ENCODE results near the gene EMSY. TPM values are rescaled to one million over a fixed set of nuclear protein-coding genes. Genes with fewer than 3 reads are reported as not detected.
A peak's percentile ranks its signal among the peaks of the same experiment; 100 is the strongest.

EMSY gene
- total RNA-seq, 5 donors from 2014 or later (not counting 1 experiment from before 2014, with no cell fraction given) = 33.4 to 39.0 (median 38.0) TPM

- H3K4me1 ChIP-seq (ENCODE audit: control insufficient read depth in 1 of 2, extremely low read depth in 1 of 2, insufficient read depth in 2 of 2, low read length in 2 of 2) = no peaks in the 10 kb centered on the region
- POLR2A ChIA-PET = no interaction called here
- H3K4me3 ChIP-seq (ENCODE audit: control insufficient read depth in 1 of 2, extremely low read depth in 1 of 2, low read length in 1 of 2) = no peak overlapping the region
- WGBS (ENCODE audit: insufficient coverage) = 96% methylated on average over 4 of the region's 5 CpGs
- no peak for ATAC-seq (replicated peaks in 1 of 4)
- CTCF ChIA-PET = no interaction called here
- no peak overlapping the region for H3K27ac ChIP-seq (ENCODE audit: low read length)
- H3K9me3 ChIP-seq = no peaks in the 10 kb centered on the region
- H3K4me3 Mint-ChIP-seq = no peak overlapping the region
- no peaks in the 10 kb centered on the region for H3K27me3 Mint-ChIP-seq
- H3K4me1 Mint-ChIP-seq = peaks cover 0 to 4% (median 0%) of the 10 kb centered on the region in 3 donors
- H3K27ac Mint-ChIP-seq = peak overlapping the region in 1 of 2 donors; percentile 11
- no peak for DNase-seq
- H3K27me3 ChIP-seq (replicated peaks in 1 of 2; ENCODE audit: control insufficient read depth in 2 of 2, extremely low read depth in 1 of 2, insufficient read depth in 2 of 2, low read length in 1 of 2) = no peaks in the 10 kb centered on the region
- peaks cover 3 to 7% of the 10 kb centered on the region in 2 donors for H3K36me3 ChIP-seq (ENCODE audit: control insufficient read depth in 2 of 2, extremely low read depth in 1 of 2, insufficient read depth in 1 of 2, low read length in 1 of 2)
- H3K36me3 Mint-ChIP-seq = peaks cover 23% of the 10 kb centered on the region
- no peaks in the 10 kb centered on the region for H3K9me3 Mint-ChIP-seq
Observed at GRCh38 chr11:76510060-76511047, 65.5 kb downstream of the EMSY start.

GRCh38 chr11:76512851-76513653 is 68.2 kb downstream of the EMSY start:
- WGBS (ENCODE audit: insufficient coverage) = no CpG with 5 or more reads among the region's 1 CpG
- POLR2A ChIA-PET = no interaction called here

GRCh38 chr11:76513654-76514034 is 68.8 kb downstream of the EMSY start:
- H3K36me3 ChIP-seq (ENCODE audit: control insufficient read depth in 2 of 2, extremely low read depth in 1 of 2, insufficient read depth in 1 of 2, low read length in 1 of 2) = peaks cover 2 to 14% of the 10 kb centered on the region in 2 donors
- Mint-ChIP-seq H3K4me3 (no peak overlapping the region), H3K36me3 (peaks cover 18% of the 10 kb centered on the region), H3K4me1 (no peaks in the 10 kb centered on the region), H3K27me3 (no peaks in the 10 kb centered on the region), H3K27ac (no peak overlapping the region), H3K9me3 (no peaks in the 10 kb centered on the region)
- H3K27ac ChIP-seq (ENCODE audit: low read length) = no peak overlapping the region
- H3K4me1 ChIP-seq (ENCODE audit: control insufficient read depth in 1 of 2, extremely low read depth in 1 of 2, insufficient read depth in 2 of 2, low read length in 2 of 2) = no peaks in the 10 kb centered on the region
- no CpG with 5 or more reads among the region's 3 CpGs for WGBS (ENCODE audit: insufficient coverage)
- no peak for DNase-seq
- no peak for ATAC-seq (replicated peaks in 1 of 4)
- H3K4me3 ChIP-seq (ENCODE audit: control insufficient read depth in 1 of 2, extremely low read depth in 1 of 2, low read length in 1 of 2) = no peak overlapping the region
- POLR2A ChIA-PET = no interaction called here
- H3K9me3 ChIP-seq = no peaks in the 10 kb centered on the region
- H3K27me3 ChIP-seq (replicated peaks in 1 of 2; ENCODE audit: control insufficient read depth in 2 of 2, extremely low read depth in 1 of 2, insufficient read depth in 2 of 2, low read length in 1 of 2) = no peaks in the 10 kb centered on the region
- CTCF ChIA-PET = no interaction called here

More at GRCh38 chr11:76512851-76513653, 68.2 kb downstream of the EMSY start:
- peaks cover 3 to 11% of the 10 kb centered on the region in 2 donors for H3K36me3 ChIP-seq (ENCODE audit: control insufficient read depth in 2 of 2, extremely low read depth in 1 of 2, insufficient read depth in 1 of 2, low read length in 1 of 2)
- Mint-ChIP-seq H3K27ac (peak overlapping the region in 1 of 2 donors; percentile 25), H3K4me3 (no peak overlapping the region), H3K9me3 (no peaks in the 10 kb centered on the region), H3K36me3 (peaks cover 21% of the 10 kb centered on the region), H3K4me1 (peaks cover 0 to 2% (median 0%) of the 10 kb centered on the region in 3 donors), H3K27me3 (no peaks in the 10 kb centered on the region)
- H3K27ac ChIP-seq (ENCODE audit: low read length) = no peak overlapping the region
- no peaks in the 10 kb centered on the region for H3K27me3 ChIP-seq (replicated peaks in 1 of 2; ENCODE audit: control insufficient read depth in 2 of 2, extremely low read depth in 1 of 2, insufficient read depth in 2 of 2, low read length in 1 of 2)
- ATAC-seq (replicated peaks in 1 of 4) (no peak), DNase-seq (peak in 1 of 35 experiments; percentile 36)
- H3K4me1 ChIP-seq (ENCODE audit: control insufficient read depth in 1 of 2, extremely low read depth in 1 of 2, insufficient read depth in 2 of 2, low read length in 2 of 2) = no peaks in the 10 kb centered on the region
- H3K4me3 ChIP-seq (ENCODE audit: control insufficient read depth in 1 of 2, extremely low read depth in 1 of 2, low read length in 1 of 2) = no peak overlapping the region
- H3K9me3 ChIP-seq = no peaks in the 10 kb centered on the region
- CTCF ChIA-PET = interaction anchor here in 1 of 2 donors (0.8 to 1.2 kb wide), 3 partner anchors 278 to 306 kb away, joined by 3 to 4 read pairs (median 4); no protein-coding TSS in a partner anchor

GRCh38 chr11:76515494-76515893 is 70.7 kb downstream of the EMSY start:
- Mint-ChIP-seq H3K4me1 (no peaks in the 10 kb centered on the region), H3K4me3 (no peak overlapping the region), H3K36me3 (peaks cover 11% of the 10 kb centered on the region), H3K27me3 (no peaks in the 10 kb centered on the region), H3K27ac (no peak overlapping the region), H3K9me3 (no peaks in the 10 kb centered on the region)
- no peak for ATAC-seq (replicated peaks in 1 of 4)
- peaks cover 4 to 17% of the 10 kb centered on the region in 2 donors for H3K36me3 ChIP-seq (ENCODE audit: control insufficient read depth in 2 of 2, extremely low read depth in 1 of 2, insufficient read depth in 1 of 2, low read length in 1 of 2)
- POLR2A ChIA-PET = no interaction called here
- CTCF ChIA-PET = no interaction called here
- DNase-seq = no peak
- no peak overlapping the region for H3K27ac ChIP-seq (ENCODE audit: low read length)
- no peak overlapping the region for H3K4me3 ChIP-seq (ENCODE audit: control insufficient read depth in 1 of 2, extremely low read depth in 1 of 2, low read length in 1 of 2)
- no CpG with 5 or more reads among the region's 1 CpG for WGBS (ENCODE audit: insufficient coverage)
- H3K27me3 ChIP-seq (replicated peaks in 1 of 2; ENCODE audit: control insufficient read depth in 2 of 2, extremely low read depth in 1 of 2, insufficient read depth in 2 of 2, low read length in 1 of 2) = no peaks in the 10 kb centered on the region
- H3K9me3 ChIP-seq = no peaks in the 10 kb centered on the region
- H3K4me1 ChIP-seq (ENCODE audit: control insufficient read depth in 1 of 2, extremely low read depth in 1 of 2, insufficient read depth in 2 of 2, low read length in 2 of 2) = no peaks in the 10 kb centered on the region

- H3K27ac Mint-ChIP-seq = no peak overlapping the region
- WGBS (ENCODE audit: insufficient coverage) = 100% methylated on average over 3 of the region's 5 CpGs
- H3K4me1 Mint-ChIP-seq = no peaks in the 10 kb centered on the region
- H3K9me3 Mint-ChIP-seq = no peaks in the 10 kb centered on the region
- Histone ChIP-seq H3K4me1 (ENCODE audit: control insufficient read depth in 1 of 2, extremely low read depth in 1 of 2, insufficient read depth in 2 of 2, low read length in 2 of 2) (no peaks in the 10 kb centered on the region), H3K9me3 (no peaks in the 10 kb centered on the region), H3K4me3 (ENCODE audit: control insufficient read depth in 1 of 2, extremely low read depth in 1 of 2, low read length in 1 of 2) (no peak overlapping the region), H3K27ac (ENCODE audit: low read length) (no peak overlapping the region), H3K27me3 (replicated peaks in 1 of 2; ENCODE audit: control insufficient read depth in 2 of 2, extremely low read depth in 1 of 2, insufficient read depth in 2 of 2, low read length in 1 of 2) (no peaks in the 10 kb centered on the region), H3K36me3 (ENCODE audit: control insufficient read depth in 2 of 2, extremely low read depth in 1 of 2, insufficient read depth in 1 of 2, low read length in 1 of 2) (peaks cover 15 to 38% of the 10 kb centered on the region in 2 donors)
- ChIA-PET CTCF (interaction anchor here in 1 of 2 donors (0.6 kb wide), 1 partner anchor 211 kb away, joined by 5 read pairs; no protein-coding TSS in a partner anchor), POLR2A (no interaction called here)
- DNase-seq (no peak), ATAC-seq (replicated peaks in 1 of 4) (no peak)
- no peaks in the 10 kb centered on the region for H3K27me3 Mint-ChIP-seq
- H3K36me3 Mint-ChIP-seq = peaks cover 33% of the 10 kb centered on the region
- H3K4me3 Mint-ChIP-seq = no peak overlapping the region
Observed at GRCh38 chr11:76523147-76523546, 78.3 kb downstream of the EMSY start.

GRCh38 chr11:76523786-76524436 is 79.1 kb downstream of the EMSY start:
- H3K36me3 ChIP-seq (ENCODE audit: control insufficient read depth in 2 of 2, extremely low read depth in 1 of 2, insufficient read depth in 1 of 2, low read length in 1 of 2) = peaks cover 15 to 40% of the 10 kb centered on the region in 2 donors
- H3K27ac Mint-ChIP-seq = no peak overlapping the region
- H3K27ac ChIP-seq (ENCODE audit: low read length) = no peak overlapping the region
- no peak overlapping the region for H3K4me3 Mint-ChIP-seq
- WGBS (ENCODE audit: insufficient coverage) = no CpG with 5 or more reads among the region's 2 CpGs
- no peaks in the 10 kb centered on the region for H3K9me3 Mint-ChIP-seq
- H3K4me3 ChIP-seq (ENCODE audit: control insufficient read depth in 1 of 2, extremely low read depth in 1 of 2, low read length in 1 of 2) = no peak overlapping the region
- H3K36me3 Mint-ChIP-seq = peaks cover 41% of the 10 kb centered on the region
- POLR2A ChIA-PET = interaction anchor here in 1 of 2 donors (0.6 kb wide), 2 partner anchors 26 to 1733 kb away, joined by 3 to 9 read pairs; no protein-coding TSS in a partner anchor
- no peaks in the 10 kb centered on the region for H3K27me3 ChIP-seq (replicated peaks in 1 of 2; ENCODE audit: control insufficient read depth in 2 of 2, extremely low read depth in 1 of 2, insufficient read depth in 2 of 2, low read length in 1 of 2)
- no peak for ATAC-seq (replicated peaks in 1 of 4)
- H3K4me1 Mint-ChIP-seq = no peaks in the 10 kb centered on the region
- no peak for DNase-seq
- no peaks in the 10 kb centered on the region for H3K4me1 ChIP-seq (ENCODE audit: control insufficient read depth in 1 of 2, extremely low read depth in 1 of 2, insufficient read depth in 2 of 2, low read length in 2 of 2)
- H3K27me3 Mint-ChIP-seq = no peaks in the 10 kb centered on the region
- CTCF ChIA-PET = interaction anchor here in 1 of 2 donors (0.6 to 1.1 kb wide), 2 partner anchors 135 to 198 kb away, joined by 4 to 6 read pairs; no protein-coding TSS in a partner anchor
- H3K9me3 ChIP-seq = no peaks in the 10 kb centered on the region
